Naive thymus-derived CD4-positive, alpha-beta T cell (primary cell): ENCODE measurements around the gene PSD2. TPM values are rescaled to one million over a fixed set of nuclear protein-coding genes. Genes with fewer than 3 reads are reported as not detected.

ENCODE experiments used
- ATAC-seq: fragments of 150-1000 bp; cut with Tn5 transposase; 2 replicates; pipeline ENCODE4 v1.10.0; 2021; ENCODE audit warnings: mild to moderate bottlenecking, moderate library complexity
- CTCF ChIA-PET: fragments of 350-600 bp; sonication (Branson Sonifier 250); formaldehyde crosslinking; loops from one replicate; lab custom pipeline; 2021; ENCODE audit warnings: antibody characterized with exemption; lab: Charles Lee
- POLR2A ChIA-PET: fragments of 350-600 bp; sonication (Branson Sonifier 250); formaldehyde crosslinking; loops from one replicate; lab custom pipeline; 2021; ENCODE audit warnings: antibody characterized with exemption, inconsistent platforms; lab: Charles Lee
- DNase-seq, 9 donors: peaks; one replicate each; pipeline versions ENCODE4 v3.0.0 to v3.0.0-alpha.2; 2020 to 2022; ENCODE audit warnings: mixed read lengths in 1 of 9
- H3K27ac ChIP-seq: one replicate; pipeline ENCODE4 v1.7.0; 2013; ENCODE audit warnings: mild to moderate bottlenecking, low read depth, low read length, moderate library complexity
- H3K27me3 ChIP-seq, 2 donors: one replicate each; pipeline ENCODE4 v1.7.0; 2013; ENCODE audit warnings: low read length in 2 of 2, mild to moderate bottlenecking in 2 of 2, moderate library complexity in 2 of 2; ENCODE audit not compliant: control insufficient read depth in 2 of 2, insufficient read depth in 2 of 2
- H3K36me3 ChIP-seq, 3 experiments: 1 replicate in 2 of 3; 2 replicates in 1 of 3; pipeline ENCODE4 v1.7.0; 2013; ENCODE audit warnings: low read length in 3 of 3, mild to moderate bottlenecking in 3 of 3, moderate library complexity in 1 of 3; ENCODE audit not compliant: insufficient read depth in 3 of 3, control insufficient read depth in 2 of 3
- H3K4me1 ChIP-seq, 2 donors: one replicate each; pipeline ENCODE4 v1.7.0; 2013; ENCODE audit warnings: low read length in 2 of 2, mild to moderate bottlenecking in 2 of 2, moderate library complexity in 1 of 2; ENCODE audit not compliant: control insufficient read depth in 2 of 2, insufficient read depth in 2 of 2
- H3K4me3 ChIP-seq: 2 replicates; pipeline ENCODE4 v1.7.0; 2013; ENCODE audit warnings: mild to moderate bottlenecking, low read length
- H3K9me3 ChIP-seq, 3 experiments: 1 replicate in 2 of 3; 2 replicates in 1 of 3; pipeline ENCODE4 v1.7.0; 2013; ENCODE audit warnings: low read length in 3 of 3; ENCODE audit not compliant: control insufficient read depth in 2 of 3
- H3K27ac Mint-ChIP-seq, 9 donors: one replicate each; pipeline ENCODE4 v1.8.0; 2020 to 2022; ENCODE audit warnings: mixed read lengths in 9 of 9, mild to moderate bottlenecking in 8 of 9, moderate library complexity in 5 of 9, inconsistent platforms in 2 of 9
- H3K27me3 Mint-ChIP-seq, 5 donors: one replicate each; pipeline ENCODE4 v1.8.0; 2021 to 2022; ENCODE audit warnings: mixed read lengths in 5 of 5, mild to moderate bottlenecking in 1 of 5
- H3K36me3 Mint-ChIP-seq, 5 donors: one replicate each; pipeline ENCODE4 v1.8.0; 2020 to 2022; ENCODE audit warnings: mixed read lengths in 5 of 5, mild to moderate bottlenecking in 3 of 5, inconsistent platforms in 1 of 5
- H3K4me1 Mint-ChIP-seq, 7 donors: one replicate each; pipeline ENCODE4 v1.8.0; 2020 to 2022; ENCODE audit warnings: mixed read lengths in 7 of 7, mild to moderate bottlenecking in 3 of 7, inconsistent platforms in 1 of 7
- H3K4me3 Mint-ChIP-seq, 10 donors: one replicate each; pipeline ENCODE4 v1.8.0; 2020 to 2022; ENCODE audit warnings: mild to moderate bottlenecking in 10 of 10, mixed read lengths in 10 of 10, moderate library complexity in 6 of 10, inconsistent platforms in 2 of 10
- H3K9me3 Mint-ChIP-seq, 11 donors: one replicate each; pipeline ENCODE4 v1.8.0; 2020 to 2022; ENCODE audit warnings: mixed read lengths in 11 of 11, mild to moderate bottlenecking in 4 of 11, inconsistent platforms in 1 of 11, moderate library complexity in 1 of 11
- intact Hi-C, 2 donors: fragments of 100-400 bp; cut with micrococcal nuclease; formaldehyde crosslinking; loops; one replicate each; pipeline ENCODE4 v1.15.1; 2023
- polyA plus RNA-seq, 2 donors: library from polyadenylated mRNA; unstranded; fragments of 300-500 nt; fragmentation: Illumina TruSeq; gene quantifications; one replicate each; pipeline ENCODE4 v1.2.3, GENCODE V29; 2021
- total RNA-seq, 6 experiments: library from RNA in 5 of 6; stranded (reverse) in 5 of 6; gene quantifications; 1 replicate in 5 of 6; 2 replicates in 1 of 6; pipeline ENCODE4 v1.2.3 and lab custom pipeline; 2021 to 2026

PSD2 gene
- total and polyA plus RNA-seq, 7 experiments from 2014 or later = 0.05 to 0.42 TPM; not detected in 5

- Mint-ChIP-seq H3K4me3 (no peak overlapping the region), H3K36me3 (no peaks in the 10 kb centered on the region), H3K9me3 (no peaks in the 10 kb centered on the region), H3K4me1 (peaks cover 0 to 2% (median 0%) of the 10 kb centered on the region in 7 donors), H3K27me3 (peaks cover 0 to 28% (median 13%) of the 10 kb centered on the region in 5 donors), H3K27ac (no peak overlapping the region)
- Histone ChIP-seq H3K9me3 (no peaks in the 10 kb centered on the region), H3K4me1 (no peaks in the 10 kb centered on the region), H3K36me3 (no peaks in the 10 kb centered on the region), H3K27me3 (no peaks in the 10 kb centered on the region), H3K27ac (no peak overlapping the region), H3K4me3 (no peak overlapping the region)
- ChIA-PET CTCF (no interaction called here), POLR2A (no interaction called here)
- DNase-seq = no peak
- intact Hi-C loops = no loop called here
- ATAC-seq = no peak
Observed at GRCh38 chr5:139888370-139888769, 92.8 kb downstream of the PSD2 start.

- no peak for ATAC-seq
Observed at GRCh38 chr5:139889410-139889809, 93.8 kb downstream of the PSD2 start.

GRCh38 chr5:139893873-139894272, 98.3 kb downstream of the PSD2 start:
- Mint-ChIP-seq H3K27ac (no peak overlapping the region), H3K27me3 (peaks cover 0 to 30% (median 14%) of the 10 kb centered on the region in 5 donors), H3K4me1 (no peaks in the 10 kb centered on the region), H3K9me3 (no peaks in the 10 kb centered on the region), H3K36me3 (no peaks in the 10 kb centered on the region), H3K4me3 (no peak overlapping the region)
- Histone ChIP-seq H3K27me3 (no peaks in the 10 kb centered on the region), H3K4me1 (no peaks in the 10 kb centered on the region), H3K27ac (no peak overlapping the region), H3K36me3 (no peaks in the 10 kb centered on the region), H3K9me3 (no peaks in the 10 kb centered on the region), H3K4me3 (no peak overlapping the region)
- POLR2A ChIA-PET = no interaction called here
- CTCF ChIA-PET = no interaction called here
- intact Hi-C loops = no loop called here
- DNase-seq = no peak
- no peak for ATAC-seq

More at GRCh38 chr5:139889410-139889809, 93.8 kb downstream of the PSD2 start:
- no peak overlapping the region for H3K27ac ChIP-seq
- H3K9me3 ChIP-seq = no peaks in the 10 kb centered on the region
- H3K36me3 Mint-ChIP-seq = no peaks in the 10 kb centered on the region
- peaks cover 0 to 26% (median 13%) of the 10 kb centered on the region in 5 donors for H3K27me3 Mint-ChIP-seq
- ChIA-PET CTCF (no interaction called here), POLR2A (no interaction called here)
- H3K27me3 ChIP-seq = no peaks in the 10 kb centered on the region
- no peaks in the 10 kb centered on the region for H3K36me3 ChIP-seq
- no peak overlapping the region for H3K4me3 ChIP-seq
- DNase-seq = no peak
- H3K27ac Mint-ChIP-seq = no peak overlapping the region
- intact Hi-C loops = no loop called here
- no peak overlapping the region for H3K4me3 Mint-ChIP-seq
- H3K9me3 Mint-ChIP-seq = no peaks in the 10 kb centered on the region
- H3K4me1 ChIP-seq = no peaks in the 10 kb centered on the region
- H3K4me1 Mint-ChIP-seq = peaks cover 0 to 2% (median 0%) of the 10 kb centered on the region in 7 donors

Other genes starting within 250 kb of the PSD2 start
- 100 to 1,000 TPM; 145 to 214 (median 184) TPM for gene UBE2D2, start 234.5 kb upstream of the PSD2 start, total RNA-seq
- 100 to 1,000 TPM; 320 to 343 TPM for gene UBE2D2, start 234.5 kb upstream of the PSD2 start, polyA plus RNA-seq
- gene CXXC5, start 147.5 kb upstream of the PSD2 start, total RNA-seq = 10 to 100 TPM in 1 of 5 experiments, 1 to 10 TPM in 3, under 1 TPM in 1; 0.73 to 21.4 (median 3.5) TPM
- gene CXXC5, start 147.5 kb upstream of the PSD2 start, polyA plus RNA-seq = 1 to 10 TPM; 1.7 to 2.2 TPM
- gene NRG2, start 247.5 kb downstream of the PSD2 start, total RNA-seq = under 1 TPM in 3 of 5 experiments, not detected in 2; 0.11 to 0.22 (median 0.13) TPM
- gene NRG2, start 247.5 kb downstream of the PSD2 start, polyA plus RNA-seq = under 1 TPM in 1 of 2 donors, not detected in 1; 0.05 TPM